SK-N-SH (cell line): Measurements from ENCODE around the gene AGBL1.

Source experiments
- CTCF ChIP-seq: fragments of 200-600 bp; sonication (generic); IDR thresholded peaks from 2 replicates; pipeline ENCODE4 v1.6.1; 2017; ENCODE audit warnings: antibody characterized with exemption, mild to moderate bottlenecking, moderate library complexity
- FOSL2 ChIP-seq: IDR thresholded peaks from 2 replicates; pipeline ENCODE4 v1.4.0; 2012; ENCODE audit warnings: low read depth, mild to moderate bottlenecking, moderate library complexity, borderline replicate concordance
- MXI1 ChIP-seq: IDR thresholded peaks from 2 replicates; pipeline ENCODE4 v1.6.1; 2012; ENCODE audit warnings: mild to moderate bottlenecking, low read depth, low read length, improper control_type of control experiment
- POLR2AphosphoS5 ChIP-seq: IDR thresholded peaks from 2 replicates; pipeline ENCODE4 v1.6.1; 2012; ENCODE audit warnings: low read depth, low read length
- RAD21 ChIP-seq: IDR thresholded peaks from 2 replicates; pipeline ENCODE4 v1.6.1; 2012; ENCODE audit warnings: mild to moderate bottlenecking, low read length
- TAF1 ChIP-seq: IDR thresholded peaks from 2 replicates; pipeline ENCODE4 v1.6.1; 2012; ENCODE audit warnings: low read depth, mild to moderate bottlenecking, low read length, moderate library complexity, borderline replicate concordance
- TF ChIP-seq, protein P1 (sequence below): IDR thresholded peaks from 2 replicates; pipeline ENCODE4 v1.4.0; 2012; ENCODE audit warnings: low read depth, borderline replicate concordance
- TF ChIP-seq, protein P2 (sequence below): IDR thresholded peaks from 2 replicates; pipeline ENCODE4 v1.4.0; 2012; ENCODE audit warnings: low read depth, borderline replicate concordance

DNA sequence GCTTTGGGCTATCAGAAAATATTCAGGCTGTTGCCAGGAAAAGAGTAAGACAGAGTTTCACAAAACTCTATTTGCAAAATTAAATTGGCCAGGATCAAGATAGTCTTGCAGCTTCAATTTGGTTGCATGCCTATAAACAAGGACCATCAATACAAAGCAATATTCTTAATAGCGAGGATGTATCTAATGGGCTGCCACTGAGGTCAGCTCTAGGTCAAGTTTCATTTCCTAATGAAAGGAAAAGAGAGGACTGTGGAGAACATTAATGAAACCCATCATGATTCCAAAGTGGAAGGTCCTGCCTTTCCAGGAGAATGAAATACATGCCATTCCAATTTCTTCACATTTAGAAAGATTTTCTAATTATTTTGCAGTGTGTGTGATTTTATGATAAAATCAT lies 273.5 kb downstream of the AGBL1 start:
- no peak for TF ChIP-seq RAD21
- TF ChIP-seq MXI1 = no peak
- TF ChIP-seq CTCF = no peak
- no peak for TF ChIP-seq FOSL2
- TF ChIP-seq, protein P1, sequence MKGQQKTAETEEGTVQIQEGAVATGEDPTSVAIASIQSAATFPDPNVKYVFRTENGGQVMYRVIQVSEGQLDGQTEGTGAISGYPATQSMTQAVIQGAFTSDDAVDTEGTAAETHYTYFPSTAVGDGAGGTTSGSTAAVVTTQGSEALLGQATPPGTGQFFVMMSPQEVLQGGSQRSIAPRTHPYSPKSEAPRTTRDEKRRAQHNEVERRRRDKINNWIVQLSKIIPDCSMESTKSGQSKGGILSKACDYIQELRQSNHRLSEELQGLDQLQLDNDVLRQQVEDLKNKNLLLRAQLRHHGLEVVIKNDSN = no peak
- no peak for TF ChIP-seq POLR2AphosphoS5
- TF ChIP-seq TAF1 = no peak
- TF ChIP-seq, protein P2, sequence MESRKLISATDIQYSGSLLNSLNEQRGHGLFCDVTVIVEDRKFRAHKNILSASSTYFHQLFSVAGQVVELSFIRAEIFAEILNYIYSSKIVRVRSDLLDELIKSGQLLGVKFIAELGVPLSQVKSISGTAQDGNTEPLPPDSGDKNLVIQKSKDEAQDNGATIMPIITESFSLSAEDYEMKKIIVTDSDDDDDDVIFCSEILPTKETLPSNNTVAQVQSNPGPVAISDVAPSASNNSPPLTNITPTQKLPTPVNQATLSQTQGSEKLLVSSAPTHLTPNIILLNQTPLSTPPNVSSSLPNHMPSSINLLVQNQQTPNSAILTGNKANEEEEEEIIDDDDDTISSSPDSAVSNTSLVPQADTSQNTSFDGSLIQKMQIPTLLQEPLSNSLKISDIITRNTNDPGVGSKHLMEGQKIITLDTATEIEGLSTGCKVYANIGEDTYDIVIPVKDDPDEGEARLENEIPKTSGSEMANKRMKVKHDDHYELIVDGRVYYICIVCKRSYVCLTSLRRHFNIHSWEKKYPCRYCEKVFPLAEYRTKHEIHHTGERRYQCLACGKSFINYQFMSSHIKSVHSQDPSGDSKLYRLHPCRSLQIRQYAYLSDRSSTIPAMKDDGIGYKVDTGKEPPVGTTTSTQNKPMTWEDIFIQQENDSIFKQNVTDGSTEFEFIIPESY = no peak
